HT-29 (cell line): ENCODE data around the gene BCR. TPM values are rescaled to one million over a fixed set of nuclear protein-coding genes. Genes with fewer than 3 reads are reported as not detected.

ENCODE experiments used
- DNase-seq: peaks from one replicate; pipeline ENCODE4 v3.0.0-alpha.2; 2015; ENCODE audit warnings: low spot score
- total RNA-seq: library from RNA; depleted of rRNA; stranded (reverse); fragments of >200 nt; shearing (Covaris generic); gene quantifications from 2 replicates; pipeline ENCODE4 v1.2.3, GENCODE V29; 2014

BCR gene
- total RNA-seq, 1 experiment from 2014 or later: 69.1 TPM

- no peak for DNase-seq
These were observed 29.5 kb upstream of the BCR start for GRCh38 chr22:23150762-23151161.

DNA sequence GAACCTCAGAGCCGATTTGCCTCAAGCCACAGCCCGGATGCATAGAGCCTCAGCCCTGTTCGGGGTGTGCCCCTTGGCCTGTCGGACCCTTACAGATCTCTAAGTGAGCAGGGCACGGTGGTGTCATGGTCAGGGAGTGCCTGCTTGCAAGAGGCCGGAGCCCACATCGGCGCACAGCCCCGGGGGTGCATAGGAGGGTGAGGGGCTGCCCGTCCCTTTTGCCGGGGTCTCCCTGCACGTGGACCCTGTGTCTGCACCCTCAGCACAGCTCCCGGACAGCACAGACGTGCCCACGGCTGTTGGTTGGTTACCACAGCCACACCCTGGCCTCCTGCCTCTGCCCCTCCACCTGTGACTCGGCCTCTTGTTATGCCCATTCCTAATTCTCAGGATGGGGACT, 28.5 kb upstream of the BCR start:
- DNase-seq: no peak

GRCh38 chr22:23152238-23153114, 27.8 kb upstream of the BCR start:
- DNase-seq: no peak

DNA sequence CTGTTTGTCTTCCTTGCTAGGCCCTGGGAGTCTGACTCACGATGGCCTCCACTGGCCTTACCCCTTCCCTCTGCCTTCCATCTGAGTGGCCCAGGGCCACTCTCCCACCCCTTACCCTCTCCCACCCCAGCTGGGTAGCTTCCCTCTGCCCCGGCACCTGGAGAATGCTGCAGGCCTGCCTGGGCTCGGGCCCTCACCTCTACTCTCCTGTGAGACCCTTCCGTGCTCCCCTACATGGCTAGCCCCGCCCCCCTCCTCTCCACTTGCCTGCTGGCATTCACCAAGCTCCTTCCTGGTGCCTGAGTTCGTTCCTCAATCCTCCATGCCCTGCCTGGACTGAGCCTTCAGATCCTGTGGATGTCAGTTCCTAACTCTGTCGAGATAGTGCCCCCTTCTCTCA, 26.3 kb upstream of the BCR start:
- no peak for DNase-seq

GRCh38 chr22:23154461-23154860, 25.8 kb upstream of the BCR start:
- DNase-seq: no peak

DNA sequence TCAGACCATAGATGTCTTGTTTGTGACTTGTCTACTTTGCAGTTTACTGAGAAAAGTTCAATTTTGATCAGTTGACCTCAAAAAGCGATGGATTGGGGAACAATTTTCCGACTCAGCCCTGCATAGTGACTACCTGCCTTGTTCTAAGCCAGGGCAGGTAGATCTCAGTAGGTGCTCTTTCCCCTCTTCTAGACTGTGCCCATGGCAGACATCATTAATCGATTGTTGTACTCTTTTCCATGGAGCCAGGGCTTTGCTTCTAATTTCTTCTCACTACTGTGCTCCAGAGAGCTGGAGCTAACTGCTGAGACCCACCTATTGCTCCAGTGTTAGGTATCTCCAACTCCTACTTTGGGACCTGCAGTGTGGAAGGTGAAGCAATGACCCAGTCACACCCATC, 25.2 kb upstream of the BCR start:
- DNase-seq: no peak

DNA sequence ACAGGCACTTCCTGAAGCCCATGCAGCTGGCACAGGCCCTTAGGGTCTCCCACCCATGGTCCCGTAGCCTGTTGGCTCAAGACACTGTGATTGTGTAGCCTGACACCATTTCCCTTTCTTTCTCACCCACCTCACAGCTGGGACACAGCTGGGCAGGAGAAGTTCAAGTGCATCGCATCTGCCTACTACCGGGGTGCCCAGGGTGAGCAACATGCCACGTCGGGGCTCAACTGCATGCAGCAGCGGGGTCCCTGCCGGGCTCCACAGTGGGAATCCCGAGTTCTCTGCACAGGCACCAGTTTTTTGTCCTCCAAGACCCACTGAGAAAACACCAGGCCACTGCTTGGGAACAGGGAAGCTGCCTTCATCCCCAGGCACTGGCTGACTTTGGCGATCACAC, 24.5 kb upstream of the BCR start:
- no peak for DNase-seq

DNA sequence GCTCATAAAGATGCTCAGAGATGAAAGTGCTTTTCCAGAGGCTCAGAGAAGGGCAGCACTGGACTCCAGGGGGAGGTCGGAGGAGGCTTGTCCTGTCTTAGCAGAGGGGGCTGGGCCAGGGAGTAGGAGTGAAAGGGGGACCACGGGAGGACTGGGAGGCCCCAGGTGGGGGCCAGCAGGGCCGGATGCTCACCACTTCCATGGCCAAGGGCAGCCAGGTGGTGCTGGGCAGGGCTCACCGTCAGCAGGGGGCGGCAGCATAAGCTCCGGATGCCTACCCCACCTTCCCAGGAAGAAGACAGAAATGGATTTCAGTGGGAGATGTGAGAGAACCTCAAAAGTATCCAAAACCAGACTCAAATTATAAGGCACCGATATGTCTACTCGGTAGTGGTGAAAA, 24.0 kb upstream of the BCR start:
- no peak for DNase-seq

- DNase-seq: no peak
These were observed 22.5 kb upstream of the BCR start for GRCh38 chr22:23157560-23158515.

- DNase-seq: no peak
These were observed 21.6 kb upstream of the BCR start for GRCh38 chr22:23158516-23159290.

GRCh38 chr22:23159291-23159630, 21.0 kb upstream of the BCR start:
- no peak for DNase-seq

DNA sequence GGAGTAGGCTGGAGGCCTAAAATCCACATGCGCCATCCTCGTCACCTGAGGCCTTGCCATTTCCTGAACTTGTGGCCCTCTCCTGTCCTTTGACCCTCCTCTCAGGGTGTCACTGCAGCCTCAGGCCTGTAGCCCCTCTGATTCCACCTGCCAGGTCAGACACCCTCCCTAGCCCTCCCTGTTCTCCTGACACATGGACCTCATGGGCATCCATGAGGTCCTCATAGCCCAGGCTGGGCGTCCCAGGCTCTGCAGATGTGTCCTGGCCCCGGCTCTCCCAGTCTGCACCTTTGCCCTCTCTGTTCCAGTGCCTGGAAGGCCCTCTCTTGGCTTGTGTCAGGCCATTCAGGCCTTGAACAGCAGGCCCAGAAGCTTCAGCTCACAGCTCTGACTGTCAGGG, 19.3 kb upstream of the BCR start:
- DNase-seq: no peak

GRCh38 chr22:23161574-23161973, 18.7 kb upstream of the BCR start:
- DNase-seq: no peak

DNA sequence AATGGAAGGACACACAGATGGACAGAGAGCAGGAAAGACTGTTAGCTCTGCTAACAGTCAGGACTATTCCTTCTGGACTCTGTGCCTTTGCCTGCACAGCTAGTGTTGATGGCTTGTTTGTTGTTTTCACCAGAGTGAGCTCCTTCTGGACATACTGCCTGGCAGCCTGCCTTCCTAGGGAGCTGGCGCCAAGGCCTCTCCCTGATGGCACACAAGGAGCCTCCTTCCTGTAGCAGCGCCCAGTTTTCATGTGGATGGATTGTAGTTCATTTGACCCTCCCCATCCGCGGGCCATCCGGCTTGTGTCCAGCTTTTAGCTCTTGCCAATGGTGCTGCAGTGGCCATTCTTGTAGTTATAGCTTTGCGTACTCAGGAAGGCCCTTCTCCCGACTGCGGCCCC, 16.6 kb upstream of the BCR start:
- DNase-seq: no peak

GRCh38 chr22:23164091-23164490, 16.2 kb upstream of the BCR start:
- DNase-seq: no peak

DNA sequence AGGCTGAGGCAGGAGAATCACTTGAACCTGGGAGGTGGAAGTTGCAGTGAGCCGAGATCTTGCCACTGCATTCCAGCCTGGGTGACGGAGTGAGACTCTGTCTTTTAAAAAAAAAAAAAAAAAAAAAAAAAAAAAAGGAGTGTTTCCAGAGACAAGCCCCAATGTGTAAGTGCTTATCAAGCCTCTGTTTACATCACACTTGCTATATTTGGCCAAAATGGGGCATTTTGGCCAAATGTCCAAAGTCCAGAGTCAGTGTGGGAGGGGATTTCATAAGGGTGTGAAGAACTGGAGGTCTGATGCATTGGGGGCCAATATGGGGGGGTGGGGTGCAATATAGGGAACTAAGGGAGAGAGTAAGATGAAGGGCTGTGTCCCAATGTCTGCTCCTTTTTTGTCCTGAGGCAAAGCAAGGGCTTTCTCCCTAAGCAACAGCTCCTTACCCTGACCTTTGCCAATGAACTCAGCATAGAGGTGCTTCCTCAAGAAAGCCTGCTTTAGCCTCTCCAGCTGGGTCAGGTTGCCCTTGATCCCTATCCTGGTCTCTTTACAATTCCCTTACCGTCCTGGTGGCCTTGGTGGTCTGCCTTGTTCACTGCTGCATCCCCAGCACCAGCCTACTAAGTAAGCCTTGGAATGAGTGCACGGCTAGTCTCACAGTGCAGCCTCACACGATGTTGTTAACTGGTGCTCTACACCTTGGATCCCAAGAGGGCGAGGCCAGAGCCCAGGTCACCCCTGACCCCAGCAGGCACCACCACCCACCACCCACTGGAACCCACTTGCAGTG, 14.1 kb upstream of the BCR start:
- no peak for DNase-seq

- no peak for DNase-seq
These were observed 13.3 kb upstream of the BCR start for GRCh38 chr22:23166841-23167616.

- DNase-seq: no peak
These were observed 11.8 kb upstream of the BCR start for GRCh38 chr22:23168391-23169042.

- no peak for DNase-seq
These were observed 11.3 kb upstream of the BCR start for GRCh38 chr22:23169043-23169406.
